Fibroblast of lung (primary cell): Measurements from ENCODE around the gene CCDC92. TPM values are rescaled to one million over a fixed set of nuclear protein-coding genes. Genes with fewer than 3 reads are reported as not detected.

ENCODE experiments used
- DNase-seq, 2 donors: peaks; one replicate each; pipeline versions ENCODE4 v3.0.0 to v3.0.0-alpha.2; 2010; ENCODE audit warnings: low read depth in 2 of 2
- H2AFZ ChIP-seq: 2 replicates; pipeline ENCODE4 v1.5.1; 2012; ENCODE audit warnings: low read length, control low read depth, inconsistent platforms
- H3K27ac ChIP-seq: 2 replicates; pipeline ENCODE4 v1.5.1; 2011; ENCODE audit warnings: low read length, control low read depth; ENCODE audit not compliant: insufficient read depth
- H3K27me3 ChIP-seq: 2 replicates; pipeline ENCODE4 v1.5.1; 2011; ENCODE audit warnings: mild to moderate bottlenecking, low read length; ENCODE audit not compliant: control insufficient read depth, insufficient read depth
- H3K36me3 ChIP-seq: 2 replicates; pipeline ENCODE4 v1.5.1; 2011; ENCODE audit warnings: low read length; ENCODE audit not compliant: control insufficient read depth, insufficient read depth
- H3K4me1 ChIP-seq: 2 replicates; pipeline ENCODE4 v1.5.1; 2011; ENCODE audit warnings: low read length; ENCODE audit not compliant: control insufficient read depth, insufficient read depth; ENCODE audit errors: extremely low read depth
- H3K4me2 ChIP-seq: 2 replicates; pipeline ENCODE4 v1.5.1; 2011; ENCODE audit warnings: low read length, control low read depth; ENCODE audit not compliant: insufficient read depth; ENCODE audit errors: extremely low read depth
- H3K4me3 ChIP-seq, 4 experiments: fragments of 200-600 bp in 1 of 4; sonication (generic) in 1 of 4; replicated peaks in 1 of 4; 2 replicates each; pipeline ENCODE4 v1.5.1; 2011 to 2016; ENCODE audit warnings: low read length in 4 of 4, low read depth in 3 of 4, mild to moderate bottlenecking in 3 of 4, control low read depth in 2 of 4, inconsistent platforms in 1 of 4, mixed read lengths in 1 of 4; ENCODE audit not compliant: insufficient read depth in 1 of 4; ENCODE audit errors: control extremely low read depth in 1 of 4
- H3K79me2 ChIP-seq: 2 replicates; pipeline ENCODE4 v1.5.1; 2012; ENCODE audit warnings: mild to moderate bottlenecking, low read length, inconsistent platforms; ENCODE audit not compliant: control insufficient read depth, insufficient read depth
- H3K9ac ChIP-seq: 2 replicates; pipeline ENCODE4 v1.5.1; 2011; ENCODE audit warnings: mild to moderate bottlenecking, low read length, control low read depth; ENCODE audit not compliant: insufficient read depth
- H3K9me3 ChIP-seq: 2 replicates; pipeline ENCODE4 v1.5.1; 2012; ENCODE audit warnings: low read depth, low read length; ENCODE audit not compliant: control insufficient read depth, insufficient read depth
- H4K20me1 ChIP-seq: 2 replicates; pipeline ENCODE4 v1.5.1; 2011; ENCODE audit warnings: low read length; ENCODE audit not compliant: control insufficient read depth, insufficient read depth; ENCODE audit errors: extremely low read depth
- CTCF ChIP-seq, 2 donors: IDR thresholded peaks in 1 of 2; conservative IDR thresholded peaks in 1 of 2; 1 replicate in 1 of 2; 2 replicates in 1 of 2; pipeline ENCODE4 v1.5.1; 2011 to 2012; ENCODE audit warnings: low read length in 2 of 2, control low read depth in 1 of 2, inconsistent platforms in 1 of 2, low read depth in 1 of 2, mild to moderate bottlenecking in 1 of 2
- EZH2 ChIP-seq: IDR thresholded peaks from 2 replicates; pipeline ENCODE4 v1.5.1; 2012; ENCODE audit warnings: low read length, control low read depth, mild to moderate bottlenecking; ENCODE audit errors: missing control alignments
- polyA plus RNA-seq, 2 donors: library from polyadenylated mRNA; depleted of rRNA in 1 of 2; stranded (reverse) in 1 of 2; unstranded in 1 of 2; fragments of >200 nt; gene quantifications; 2 replicates each; pipeline ENCODE4 v1.2.1, GENCODE V29; 2011 to 2012; ENCODE audit warnings: missing spikeins in 1 of 2
- total RNA-seq: library from RNA; depleted of rRNA; stranded (reverse); fragments of >200 nt; gene quantifications from 2 replicates; pipeline ENCODE4 v1.2.1, GENCODE V29; 2014

The CCDC92 gene
- total and polyA plus RNA-seq, 2 donors (not counting 1 experiment from before 2014, with no cell fraction given): 13.2 to 42.3 TPM

- Histone ChIP-seq H3K4me2 (no peak overlapping the region), H2AFZ (no peak overlapping the region)
Observed at GRCh38 chr12:124020514-124020949, 47.9 kb upstream of the CCDC92 start.

GRCh38 chr12:124019115-124019514 is 46.5 kb upstream of the CCDC92 start:
- TF ChIP-seq CTCF (conservative IDR thresholded peaks at IDR 0.05 in 1 of 2, IDR thresholded peaks at IDR 0.05 in 1 of 2; ENCODE audit: low read depth in 1 of 2, low read length in 2 of 2) (no peak), EZH2 (no peak)
- Histone ChIP-seq H3K9me3 (no peaks in the 10 kb centered on the region), H3K36me3 (peaks cover 3% of the 10 kb centered on the region), H3K4me3 (no peak overlapping the region), H4K20me1 (no peaks in the 10 kb centered on the region), H3K27me3 (no peaks in the 10 kb centered on the region), H3K4me2 (no peak overlapping the region), H3K4me1 (no peaks in the 10 kb centered on the region), H3K79me2 (no peaks in the 10 kb centered on the region), H3K9ac (no peak overlapping the region), H3K27ac (no peak overlapping the region), H2AFZ (no peak overlapping the region)
- no peak for DNase-seq

More at GRCh38 chr12:124020514-124020949, 47.9 kb upstream of the CCDC92 start:
- Histone ChIP-seq H3K4me3 (no peak overlapping the region), H3K36me3 (peaks cover under 1% of the 10 kb centered on the region), H3K27me3 (no peaks in the 10 kb centered on the region), H3K9me3 (no peaks in the 10 kb centered on the region), H3K4me1 (no peaks in the 10 kb centered on the region), H3K79me2 (no peaks in the 10 kb centered on the region), H4K20me1 (no peaks in the 10 kb centered on the region), H3K27ac (no peak overlapping the region), H3K9ac (no peak overlapping the region)
- peak in 1 of 2 donors; percentile 76 for DNase-seq
- TF ChIP-seq EZH2: no peak
- no peak for TF ChIP-seq CTCF (conservative IDR thresholded peaks at IDR 0.05 in 1 of 2, IDR thresholded peaks at IDR 0.05 in 1 of 2; ENCODE audit: low read depth in 1 of 2, low read length in 2 of 2)

- Histone ChIP-seq H3K9ac (no peak overlapping the region), H3K4me3 (no peak overlapping the region), H3K79me2 (no peaks in the 10 kb centered on the region), H4K20me1 (no peaks in the 10 kb centered on the region), H3K4me2 (no peak overlapping the region), H3K4me1 (no peaks in the 10 kb centered on the region), H3K36me3 (peaks cover 3% of the 10 kb centered on the region), H3K9me3 (no peaks in the 10 kb centered on the region), H2AFZ (no peak overlapping the region), H3K27ac (no peak overlapping the region), H3K27me3 (no peaks in the 10 kb centered on the region)
- TF ChIP-seq CTCF (conservative IDR thresholded peaks at IDR 0.05 in 1 of 2, IDR thresholded peaks at IDR 0.05 in 1 of 2; ENCODE audit: low read depth in 1 of 2, low read length in 2 of 2) (no peak), EZH2 (no peak)
- DNase-seq: no peak
Observed at GRCh38 chr12:124018539-124018938, 45.9 kb upstream of the CCDC92 start.
